ENCODE measurements around the gene FZD8.

DNA sequence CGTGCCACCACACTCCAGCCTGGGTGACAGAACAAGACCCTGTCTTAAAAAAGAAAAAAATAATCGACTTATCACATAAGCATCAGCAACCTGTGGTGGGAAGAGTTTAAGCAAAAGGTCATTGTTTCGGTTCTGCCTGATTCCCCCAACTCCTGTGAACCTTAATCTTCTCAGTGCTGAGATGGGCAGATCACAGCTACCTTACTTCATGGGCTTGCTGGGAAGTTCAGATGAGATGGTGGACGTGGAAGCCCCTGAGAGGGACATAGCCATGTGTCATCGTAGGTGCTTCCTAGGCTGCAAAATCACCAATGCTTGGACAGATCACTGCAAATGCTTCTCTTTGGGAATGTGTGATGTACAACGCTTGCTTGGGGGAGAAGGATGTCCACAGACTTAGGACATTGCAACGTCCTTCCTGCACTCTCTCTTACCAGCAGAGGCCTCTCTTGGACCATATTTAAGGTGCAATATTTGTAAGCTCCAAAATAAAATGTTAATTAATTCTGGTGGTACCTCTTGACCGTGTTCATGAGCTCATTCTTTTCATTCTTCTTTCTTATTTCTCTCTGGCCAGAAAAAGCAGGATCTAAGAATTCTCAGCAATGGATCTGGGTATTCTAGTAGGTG lies 28.4 kb downstream of the FZD8 start:
- TF ChIP-seq EZH2phosphoT487 (IDR thresholded peaks at IDR 0.05; ENCODE audit: insufficient read depth, low read depth) = no peak
- no peak for TF ChIP-seq EZH2 (IDR thresholded peaks at IDR 0.05; ENCODE audit: insufficient read depth, poor library complexity, severe bottlenecking)

Data from GM23248 (cell line).